ENCODE data around the gene CYS1. TPM values are rescaled to one million over a fixed set of nuclear protein-coding genes. Genes with fewer than 3 reads are reported as not detected.

CYS1 gene
- total and polyA plus RNA-seq, 2 of the 8 experiments (the other 6 are each of a cell fraction or from before 2014, with no cell fraction given): 0.09 to 0.13 TPM

- no peak for TF ChIP-seq CHD7 (IDR thresholded peaks at IDR 0.05; ENCODE audit: insufficient replicate concordance, low read length)
- TF ChIP-seq TBP (IDR thresholded peaks at IDR 0.05; ENCODE audit: low read depth, low read length): no peak
- no peak for TF ChIP-seq SP2 (IDR thresholded peaks at IDR 0.05; ENCODE audit: low read length)
- TF ChIP-seq TAF1 (IDR thresholded peaks at IDR 0.05; ENCODE audit: low read depth, low read length): no peak
- no peak for TF ChIP-seq MAX (IDR thresholded peaks at IDR 0.05)
- no peak for TF ChIP-seq CBX8 (IDR thresholded peaks at IDR 0.05; ENCODE audit: borderline replicate concordance, low read depth, low read length)
- no peak for TF ChIP-seq USF2 (IDR thresholded peaks at IDR 0.05; ENCODE audit: low read length)
- TF ChIP-seq MAFK (IDR thresholded peaks at IDR 0.05; ENCODE audit: low read depth, low read length): no peak
- no peak for TF ChIP-seq SP4 (IDR thresholded peaks at IDR 0.05; ENCODE audit: low read length)
- TF ChIP-seq CREB1 (IDR thresholded peaks at IDR 0.05): no peak
- no peak for TF ChIP-seq CHD1 (IDR thresholded peaks at IDR 0.05; ENCODE audit: low read depth, low read length)
- TF ChIP-seq SP1 (IDR thresholded peaks at IDR 0.05; ENCODE audit: low read depth, low read length): no peak
- no peak for TF ChIP-seq BACH1 (IDR thresholded peaks at IDR 0.05; ENCODE audit: low read length)
These were observed 21.3 kb upstream of the CYS1 start (continued) for GRCh38 chr2:10101491-10101890.

Measured in H1 (cell line).